Anterior cingulate cortex (tissue), 58 donors: ENCODE measurements around the gene DHCR7.

Experiments
- DNase-seq, 58 donors: peaks; one replicate each; lab custom pipeline; 2025; lab: John Stamatoyannopoulos, UW

The DHCR7 gene

DNA sequence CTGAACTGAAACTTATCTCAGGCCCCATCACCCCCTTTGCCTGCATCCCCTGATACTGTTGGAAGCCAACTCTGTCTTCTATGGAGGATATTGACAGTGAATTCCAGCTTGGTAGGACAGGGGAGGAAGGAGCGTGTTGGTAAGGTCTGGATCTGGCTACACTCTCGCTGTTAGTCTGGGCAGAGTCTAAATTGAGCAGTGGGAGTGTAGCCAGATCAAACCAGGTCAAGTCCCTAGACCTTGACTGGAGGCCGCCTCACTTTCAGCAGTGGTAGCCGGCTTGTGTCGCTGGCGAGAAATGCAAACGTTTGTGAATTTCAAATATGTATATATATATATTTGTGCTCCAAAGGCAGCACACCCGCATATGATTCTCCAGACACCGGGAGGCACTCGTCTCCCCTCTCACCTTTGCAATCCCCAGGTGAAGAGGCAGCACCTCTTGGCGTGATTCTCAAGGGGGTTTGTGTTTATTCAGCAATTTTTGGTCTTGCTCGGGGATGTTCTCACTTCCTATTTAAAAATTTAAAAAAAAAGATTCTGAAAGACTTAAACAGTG lies 26.7 kb downstream of the DHCR7 start:
- no peak for DNase-seq

DNA sequence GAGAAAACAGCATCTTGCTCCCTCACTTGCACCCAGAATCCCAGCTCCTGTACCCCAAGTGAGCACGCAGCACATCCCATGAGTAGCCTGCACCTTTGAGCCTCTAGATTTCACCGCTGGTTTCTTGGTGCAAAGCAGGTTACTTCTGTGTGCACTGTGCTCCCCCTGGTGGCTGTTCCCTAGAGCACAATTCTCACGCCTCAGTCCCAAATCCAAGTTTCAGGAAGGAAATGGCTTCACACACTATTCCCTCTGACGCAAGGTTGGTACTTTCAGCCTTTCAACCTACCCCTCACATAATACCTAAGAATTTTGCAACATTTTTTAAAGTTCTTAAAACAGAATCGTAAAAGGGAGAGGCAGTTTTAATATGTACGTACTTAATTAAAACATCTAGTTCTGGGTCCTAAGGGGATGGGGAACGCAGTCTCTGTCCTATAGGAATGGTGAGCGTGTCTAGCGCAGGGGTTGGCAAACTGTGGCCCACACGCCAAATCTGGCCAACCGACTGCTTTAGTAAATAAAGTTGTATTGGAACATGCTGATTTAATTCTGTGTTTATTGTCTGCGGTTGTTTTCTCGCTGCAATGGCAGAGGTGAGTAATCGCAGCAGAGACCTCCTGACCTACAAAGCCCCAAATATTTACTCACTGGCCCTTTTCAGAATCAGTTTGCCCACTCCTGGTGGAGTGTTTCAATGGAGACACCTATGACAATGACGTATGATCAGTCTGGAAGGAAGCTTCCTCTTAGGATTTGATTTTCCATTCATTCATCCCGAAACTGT lies 27.5 kb downstream of the DHCR7 start:
- DNase-seq = peak in 12 of 58 donors; percentile 5 to 41 (median 18)

DNA sequence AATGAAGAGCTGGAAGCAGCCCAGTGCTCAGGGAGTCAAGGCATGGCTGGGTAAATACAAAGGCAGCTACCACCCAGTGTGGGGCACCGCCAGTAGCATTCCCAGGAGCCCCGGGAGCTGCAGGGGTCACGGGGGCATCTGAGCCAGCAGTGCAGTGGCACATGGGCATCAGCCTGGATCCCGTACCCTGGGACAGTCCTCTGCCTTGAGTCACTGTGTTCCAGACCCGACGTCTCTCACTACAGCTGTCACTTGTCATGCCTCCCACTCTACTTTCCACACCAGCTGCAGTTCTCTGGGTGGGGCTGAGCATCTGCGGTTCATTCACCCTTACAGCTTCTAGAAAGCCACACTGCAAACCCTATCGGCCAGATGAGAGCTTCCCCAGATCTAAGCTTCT lies 29.6 kb downstream of the DHCR7 start:
- DNase-seq = peak in 19 of 58 donors; percentile 8 to 60 (median 33)

DNA sequence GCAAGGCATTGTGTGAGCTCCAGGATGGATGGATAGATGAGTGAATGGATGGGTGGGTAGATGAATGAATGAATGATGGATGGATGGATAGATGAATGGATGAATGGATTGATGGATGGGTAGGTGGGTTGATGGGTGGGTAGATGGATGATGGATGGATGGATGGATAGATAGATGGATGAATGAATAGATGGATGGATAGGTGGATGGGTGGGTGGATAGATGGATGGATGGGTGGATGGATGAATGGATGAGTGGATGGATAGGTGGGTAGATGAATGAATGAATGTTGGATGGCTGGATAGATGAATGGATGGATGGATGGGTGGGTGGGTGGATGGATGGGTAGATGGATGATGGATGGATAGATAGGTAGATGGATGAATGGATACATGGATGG lies 33.5 kb downstream of the DHCR7 start:
- DNase-seq = no peak

DNA sequence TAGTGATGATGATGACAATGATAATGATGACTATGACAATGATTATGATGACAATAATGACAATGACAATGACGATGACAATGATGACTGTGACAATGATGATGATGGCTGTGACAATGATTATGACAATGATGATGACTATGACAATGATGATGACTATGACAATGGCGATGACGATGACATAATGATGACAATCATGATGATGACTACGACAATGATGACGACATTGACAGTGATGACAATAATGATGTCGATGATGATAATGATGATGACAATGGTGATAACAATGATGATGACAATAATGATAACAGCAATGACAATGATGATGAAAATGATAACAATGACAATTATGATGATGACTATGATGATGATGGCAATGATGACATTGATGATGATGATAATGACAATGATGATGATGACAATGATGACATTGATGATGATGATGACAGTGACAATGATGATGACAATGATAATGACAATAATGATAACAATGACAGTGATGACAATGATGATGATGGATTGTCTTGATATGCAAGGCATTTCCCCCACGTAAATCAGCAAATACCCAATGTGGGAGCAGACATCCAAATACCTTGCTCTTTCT lies 37.7 kb downstream of the DHCR7 start:
- no peak for DNase-seq

DNA sequence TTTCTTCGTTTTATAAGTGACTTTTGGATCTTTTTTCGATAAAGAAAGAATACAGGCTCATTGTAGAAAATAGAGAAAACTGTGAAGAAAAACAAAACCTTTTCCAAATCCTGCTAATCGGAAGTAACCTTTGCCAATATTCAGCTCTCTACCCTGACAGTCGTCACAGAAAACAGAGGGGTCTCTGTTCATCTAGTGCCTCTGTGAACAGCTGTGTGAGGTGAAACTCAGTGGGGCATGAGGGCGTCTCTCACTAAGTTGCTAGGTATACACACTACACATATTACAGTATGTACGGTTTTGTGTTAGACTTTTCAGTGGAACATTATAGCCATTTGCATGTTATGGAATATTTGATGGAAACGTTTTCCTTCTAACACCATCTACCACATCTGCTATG lies 39.4 kb downstream of the DHCR7 start:
- DNase-seq = no peak

DNA sequence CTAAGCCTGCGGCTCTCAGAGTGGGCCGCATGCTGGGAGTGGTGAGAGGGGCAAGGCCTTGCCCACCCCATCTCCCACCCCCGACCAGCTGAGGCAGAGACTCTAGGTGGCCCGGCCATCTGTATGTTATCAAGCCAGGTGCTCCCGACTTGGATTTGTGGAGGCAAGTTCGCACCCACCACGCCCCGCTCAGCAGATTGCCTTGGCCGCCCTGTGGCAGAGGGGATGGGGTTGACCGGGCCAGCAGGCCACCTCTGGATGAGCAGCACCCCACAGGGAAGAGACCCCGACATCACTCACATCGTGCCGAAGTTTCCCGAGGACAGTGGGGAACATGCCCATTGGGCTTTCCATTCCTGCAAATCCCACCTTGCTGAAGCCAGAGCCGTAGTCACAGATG lies 40.8 kb downstream of the DHCR7 start:
- no peak for DNase-seq

DNA sequence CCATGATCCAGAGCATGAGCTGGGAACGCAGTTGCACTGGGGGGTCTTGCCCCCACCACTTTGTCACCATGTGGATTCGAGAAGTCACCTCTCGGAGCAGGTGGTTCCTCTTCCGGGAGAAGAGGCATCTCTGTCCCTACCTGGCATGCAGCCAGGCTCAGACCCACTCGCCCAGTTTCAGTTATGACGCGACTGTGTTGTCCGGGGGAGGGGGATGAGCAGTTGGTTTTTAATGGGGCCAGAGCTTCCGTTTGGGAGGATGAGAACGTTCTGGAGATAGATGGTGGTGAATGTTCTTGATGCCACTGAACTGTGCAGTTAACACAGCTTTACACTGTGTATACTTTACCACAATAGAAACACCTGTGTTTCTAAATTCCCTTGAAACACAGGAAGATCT lies 41.5 kb downstream of the DHCR7 start:
- DNase-seq = no peak

DNA sequence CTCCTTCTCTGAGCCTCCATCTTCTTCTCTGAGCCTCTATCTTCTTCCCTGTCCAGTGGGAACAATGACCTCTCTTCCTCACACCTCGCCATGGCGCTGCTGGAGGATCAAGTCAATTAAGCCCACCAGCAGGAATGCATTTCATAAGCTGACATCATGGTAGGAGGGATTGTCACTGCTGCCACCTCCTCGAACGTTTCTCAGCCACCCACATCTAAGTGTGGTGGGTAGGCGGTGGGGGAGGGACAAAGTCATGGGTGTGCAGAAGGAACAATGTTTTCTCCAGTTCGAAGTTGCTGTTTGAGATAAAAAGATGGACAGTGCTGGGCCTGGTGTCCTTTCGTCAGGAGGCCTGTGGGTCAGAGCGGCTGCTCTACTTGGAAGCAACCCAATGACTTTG lies 44.0 kb downstream of the DHCR7 start:
- DNase-seq = no peak

DNA sequence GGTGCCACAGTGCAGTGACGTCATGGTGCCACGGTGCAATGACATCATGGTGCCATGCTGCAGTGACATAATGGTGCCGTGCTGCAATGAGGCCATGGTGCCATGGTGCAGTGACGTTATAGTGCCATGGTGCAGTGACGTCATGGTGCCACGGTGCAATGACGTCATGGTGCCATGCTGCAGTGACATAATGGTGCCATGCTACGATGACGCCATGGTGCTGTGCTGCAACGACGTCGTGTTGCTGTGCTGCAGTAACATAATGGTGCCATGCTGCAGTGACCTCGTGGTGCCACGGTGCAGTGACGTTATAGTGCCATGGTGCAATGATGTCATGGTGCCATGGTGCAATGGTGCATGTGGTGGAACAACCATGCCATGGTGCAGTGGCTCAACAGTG lies 45.3 kb downstream of the DHCR7 start:
- no peak for DNase-seq

DNA sequence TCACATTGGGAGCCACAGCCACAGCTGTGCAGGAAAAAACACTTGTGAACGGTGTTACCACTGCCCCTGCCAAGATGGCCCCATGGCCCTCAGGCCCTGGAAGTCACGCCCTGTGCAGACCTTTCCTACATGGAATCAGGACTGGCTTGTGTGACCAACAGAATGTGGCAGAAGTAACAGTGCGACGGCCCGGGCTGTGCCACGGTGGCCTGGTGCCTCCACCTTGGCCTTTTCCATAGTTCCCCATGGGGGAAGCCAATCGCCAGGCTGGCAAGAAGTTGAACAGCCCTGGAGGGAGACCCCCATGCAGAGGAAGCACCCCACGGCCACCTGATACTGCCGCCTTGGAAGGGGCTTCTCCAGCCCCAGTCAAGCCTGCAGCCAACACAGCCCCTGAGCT lies 48.0 kb downstream of the DHCR7 start:
- no peak for DNase-seq

DNA sequence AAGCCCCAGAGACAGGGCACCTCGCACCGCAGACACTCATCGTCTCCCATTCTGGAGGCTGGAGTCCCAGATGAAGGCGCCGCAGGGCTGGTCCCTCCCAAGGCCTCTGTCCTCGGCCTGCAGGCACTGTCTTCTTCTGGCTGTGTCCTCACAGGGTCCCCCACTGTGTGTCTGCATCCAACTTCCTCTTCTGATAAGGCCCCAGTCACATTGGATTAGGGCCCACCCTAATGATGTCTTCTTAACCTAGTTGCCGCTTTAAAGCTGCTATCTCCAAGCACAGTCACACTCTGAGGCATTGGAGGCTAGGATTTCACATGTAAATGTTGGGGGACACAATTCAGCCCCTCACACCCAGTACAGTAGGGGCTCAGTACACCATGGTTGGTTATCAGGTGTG lies 48.9 kb downstream of the DHCR7 start:
- DNase-seq = no peak

DNA sequence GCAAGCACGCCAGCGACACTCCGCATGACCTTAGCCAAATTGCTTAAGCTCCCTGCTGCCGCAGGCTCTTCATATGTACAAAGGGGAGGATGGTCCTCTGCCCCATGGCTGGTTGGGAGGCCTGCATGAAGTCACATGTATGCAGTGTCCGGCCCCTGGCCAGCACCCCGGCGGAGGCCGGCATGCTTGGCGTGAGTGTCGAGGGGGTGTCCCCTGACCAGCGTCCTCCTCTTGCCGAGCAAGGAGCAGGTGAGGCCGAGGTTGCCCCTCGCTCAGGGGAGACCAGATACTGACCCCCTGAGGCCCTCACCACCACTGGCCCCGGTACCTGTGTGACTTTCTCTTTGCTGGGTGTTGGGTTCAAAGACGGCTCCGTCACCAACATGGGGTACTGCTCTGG lies 50.2 kb downstream of the DHCR7 start:
- no peak for DNase-seq

DNA sequence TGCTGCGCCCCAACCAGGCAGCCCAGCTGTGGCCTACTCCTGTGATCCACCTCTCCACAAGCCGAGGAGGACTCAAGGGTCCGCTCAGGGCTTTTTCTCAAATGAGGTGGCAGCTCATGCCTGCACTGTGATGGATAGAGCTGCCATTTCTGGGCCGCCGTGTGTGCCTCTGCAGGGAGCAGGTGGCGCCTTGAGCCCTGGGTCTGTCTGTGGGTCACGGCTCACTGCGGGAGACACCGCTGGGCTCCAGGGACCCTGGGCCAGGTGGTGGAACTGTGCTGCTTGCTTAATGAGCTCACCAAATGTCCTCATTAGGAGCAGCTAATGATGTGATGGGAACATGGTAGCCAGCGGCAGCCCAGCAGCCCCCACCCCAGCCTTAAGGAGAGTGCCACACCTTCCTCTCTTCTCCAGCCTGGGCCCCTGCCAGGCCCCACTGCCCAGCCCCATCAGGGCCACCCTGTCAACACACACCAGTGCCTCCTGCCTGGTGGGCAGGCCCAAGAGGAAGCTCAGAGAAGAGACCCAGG lies 50.8 kb downstream of the DHCR7 start:
- no peak for DNase-seq

DNA sequence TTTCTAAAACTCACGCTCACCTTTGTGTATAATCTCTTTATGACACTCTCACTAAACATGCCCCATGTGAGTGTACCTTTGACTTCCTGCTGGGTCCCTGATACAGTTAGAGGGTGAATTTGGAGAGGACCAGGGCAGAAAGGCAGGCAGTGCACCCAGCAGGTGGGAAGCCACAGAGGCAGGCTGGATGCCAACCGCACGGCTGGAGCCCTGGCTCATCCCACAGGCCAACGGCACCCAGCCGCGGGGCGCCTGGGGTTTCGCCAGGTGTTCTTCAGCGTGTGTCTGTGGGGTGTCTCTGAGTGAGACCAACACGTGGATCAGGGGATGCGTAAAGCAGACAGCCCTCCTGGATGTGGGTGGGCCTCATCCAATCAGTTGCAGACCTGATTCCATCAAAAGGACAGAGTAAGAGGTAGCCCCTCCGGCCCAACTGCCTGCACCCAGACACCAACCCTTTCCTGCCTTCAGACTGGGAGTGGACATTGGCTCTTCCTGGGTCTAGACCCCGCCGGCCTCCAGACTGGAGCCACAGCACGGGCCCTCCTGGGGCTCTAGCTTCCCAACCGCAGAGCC lies 51.6 kb downstream of the DHCR7 start:
- DNase-seq = no peak

DNA sequence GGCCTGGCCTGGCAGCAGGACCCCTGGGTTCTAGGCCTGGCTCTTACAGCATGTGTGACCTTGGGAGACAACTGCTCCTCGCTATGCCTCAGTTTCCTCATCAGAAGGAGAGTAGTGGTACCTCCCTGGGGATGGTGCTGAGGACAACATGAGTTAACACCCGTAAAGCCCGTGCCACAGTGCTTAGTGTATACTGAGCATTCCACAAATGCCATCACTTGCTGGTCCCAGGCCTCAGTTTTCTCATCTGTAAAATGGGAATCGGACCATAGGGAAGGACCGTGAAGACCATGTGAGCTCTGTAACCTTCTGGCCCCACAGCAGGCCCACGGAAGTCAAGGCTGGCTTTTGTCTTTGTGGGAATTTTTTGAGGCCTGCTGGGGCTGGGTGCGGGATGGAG lies 52.4 kb downstream of the DHCR7 start:
- DNase-seq = no peak

DNA sequence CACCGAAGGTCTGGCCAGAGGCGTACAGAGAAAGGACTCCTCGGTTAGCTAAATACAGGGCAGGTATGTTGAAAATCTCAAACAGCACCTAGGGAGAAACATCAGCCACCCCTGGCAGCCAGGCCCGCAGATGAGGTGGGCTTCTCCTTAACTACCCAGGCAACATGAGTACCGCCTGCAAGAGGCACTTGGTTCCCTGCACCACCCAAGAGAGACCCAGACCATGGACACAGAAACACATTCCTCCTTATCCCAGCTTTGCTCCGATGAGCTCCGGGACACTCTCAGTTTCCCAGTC lies 53.0 kb downstream of the DHCR7 start:
- DNase-seq = no peak

DNA sequence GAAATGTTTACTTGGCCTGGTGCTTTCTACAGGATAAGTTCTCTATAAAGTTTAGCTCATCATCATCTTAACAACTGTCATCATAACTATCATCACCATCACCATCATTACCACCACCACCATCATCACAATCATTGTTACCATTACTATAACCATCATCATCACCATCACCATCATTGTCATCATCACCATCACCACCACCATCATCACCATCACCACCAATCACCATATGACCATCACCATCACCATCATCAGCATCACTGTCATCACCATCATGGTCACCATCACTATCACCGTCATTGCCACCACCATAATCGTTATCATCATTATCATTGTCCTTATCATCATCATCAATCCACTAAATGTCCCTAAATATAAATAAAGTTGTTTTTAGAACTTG lies 54.9 kb downstream of the DHCR7 start:
- no peak for DNase-seq

DNA sequence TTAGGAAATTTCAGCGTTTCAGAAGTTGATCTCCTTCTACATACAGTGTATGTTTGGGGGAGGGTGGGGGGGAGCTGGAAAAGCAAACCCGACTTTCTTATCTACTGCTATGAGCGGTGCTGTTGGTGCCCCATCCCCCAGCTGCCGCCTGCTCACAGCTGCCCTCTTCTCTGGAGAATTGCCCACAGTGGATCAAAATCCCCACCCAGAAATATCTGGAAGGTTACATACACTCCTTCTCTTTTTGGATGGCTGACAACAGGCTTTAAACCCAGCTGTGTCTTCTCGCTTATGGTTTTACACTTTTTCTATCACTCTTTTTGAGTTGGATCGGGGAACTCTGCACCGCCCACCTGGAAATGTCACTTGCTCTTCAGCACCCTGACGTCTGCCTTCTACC lies 56.4 kb downstream of the DHCR7 start:
- DNase-seq = no peak

DNA sequence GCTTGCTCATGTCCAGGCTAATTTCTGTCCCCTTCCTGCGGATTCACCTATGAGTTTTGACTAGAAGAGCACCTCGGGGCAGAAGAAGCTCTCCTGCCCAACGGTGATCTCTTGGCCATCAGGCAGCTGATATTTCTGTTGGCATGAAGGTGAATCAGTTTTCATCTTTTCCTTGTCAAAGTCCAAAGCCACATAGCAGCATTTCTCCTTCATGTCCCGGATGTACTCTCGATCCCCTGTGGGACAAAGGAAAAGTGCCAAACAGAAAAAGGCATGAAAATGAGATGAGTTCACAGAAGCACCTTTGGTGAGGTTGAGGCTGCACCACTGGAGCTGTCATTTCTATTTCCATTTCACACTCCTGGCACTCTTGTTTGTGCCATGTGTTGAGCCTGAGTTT lies 56.8 kb downstream of the DHCR7 start:
- no peak for DNase-seq

DNA sequence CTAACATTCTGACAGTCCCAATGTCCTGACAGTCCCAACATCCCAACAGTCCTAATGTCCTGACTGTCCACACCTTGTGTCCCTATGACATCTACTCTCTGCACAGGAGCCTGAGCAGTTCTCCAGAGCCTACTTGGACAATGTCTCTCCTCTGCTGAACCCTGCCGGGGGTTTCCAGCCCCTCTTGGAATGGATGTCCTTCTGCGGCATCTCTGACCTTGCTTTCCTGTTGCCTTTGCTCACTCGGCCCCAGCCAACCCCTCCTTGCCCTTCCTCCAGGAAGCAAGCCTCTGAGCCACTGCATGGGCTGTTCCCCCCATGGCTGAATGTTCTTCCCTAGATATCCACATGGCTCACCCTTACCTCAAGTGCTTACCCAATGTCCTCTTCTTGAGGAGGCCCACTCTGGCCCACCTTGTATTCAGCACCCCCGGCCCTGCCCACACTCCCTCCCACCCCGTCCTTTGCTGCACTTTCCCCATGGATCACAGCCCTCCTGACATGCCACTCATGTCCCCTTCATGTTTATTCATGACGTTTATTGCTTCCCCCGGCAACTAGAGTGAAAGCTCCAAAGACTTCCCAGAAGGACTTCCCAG lies 59.5 kb downstream of the DHCR7 start:
- DNase-seq = no peak
